ENCODE data around the gene CUL9. TPM values are rescaled to one million over a fixed set of nuclear protein-coding genes. Genes with fewer than 3 reads are reported as not detected.

The CUL9 gene
- total and polyA plus RNA-seq, 4 donors = 6.5 to 21.8 (median 7.5) TPM

GRCh38 chr6:43231735-43232450 lies 49.9 kb downstream of the CUL9 start:
- Histone ChIP-seq H3K9me3 (ENCODE audit: control insufficient read depth in 4 of 4, low read length in 3 of 4) (no peaks in the 10 kb centered on the region), H3K27me3 (ENCODE audit: control insufficient read depth in 4 of 4, insufficient read depth in 4 of 4, low read length in 3 of 4) (no peaks in the 10 kb centered on the region), H3K27ac (ENCODE audit: low read depth in 1 of 2, low read length in 2 of 2) (no peak overlapping the region), H3K9ac (ENCODE audit: low read depth in 1 of 2, low read length in 2 of 2) (no peak overlapping the region), H3K4me1 (ENCODE audit: control insufficient read depth in 4 of 4, insufficient read depth in 4 of 4, low read length in 3 of 4) (peaks cover 0 to 13% (median 3%) of the 10 kb centered on the region in 4 donors), H3K4me3 (ENCODE audit: low read depth in 1 of 3, low read length in 3 of 3) (no peak overlapping the region), H3K36me3 (ENCODE audit: control insufficient read depth in 4 of 4, insufficient read depth in 3 of 4, low read depth in 1 of 4, low read length in 3 of 4) (no peaks in the 10 kb centered on the region)
- TF ChIP-seq HNF4G (IDR thresholded peaks at IDR 0.05) (no peak), EGR1 (IDR thresholded peaks at IDR 0.05; ENCODE audit: low read depth in 2 of 2) (no peak), RAD21 (IDR thresholded peaks at IDR 0.05) (no peak), HNF4A (conservative IDR thresholded peaks at IDR 0.05) (no peak), REST (IDR thresholded peaks at IDR 0.05) (no peak), ZBTB33 (IDR thresholded peaks at IDR 0.05) (no peak), GABPA (IDR thresholded peaks at IDR 0.05 in 1 of 2, conservative IDR thresholded peaks at IDR 0.05 in 1 of 2) (no peak), FOXA2 (IDR thresholded peaks at IDR 0.05) (no peak), JUND (IDR thresholded peaks at IDR 0.05) (no peak), RXRA (IDR thresholded peaks at IDR 0.05) (no peak), CTCF (IDR thresholded peaks at IDR 0.05; ENCODE audit: low read depth, low read length, missing input control) (no peak), SP1 (IDR thresholded peaks at IDR 0.05) (no peak), NR2F2 (IDR thresholded peaks at IDR 0.05) (no peak), TAF1 (conservative IDR thresholded peaks at IDR 0.05) (no peak), YY1 (IDR thresholded peaks at IDR 0.05) (no peak), FOXA1 (IDR thresholded peaks at IDR 0.05) (no peak)
- TF ChIP-seq, protein P1, sequence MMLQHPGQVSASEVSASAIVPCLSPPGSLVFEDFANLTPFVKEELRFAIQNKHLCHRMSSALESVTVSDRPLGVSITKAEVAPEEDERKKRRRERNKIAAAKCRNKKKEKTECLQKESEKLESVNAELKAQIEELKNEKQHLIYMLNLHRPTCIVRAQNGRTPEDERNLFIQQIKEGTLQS (IDR thresholded peaks at IDR 0.05) = no peak
- TF ChIP-seq, protein P2, sequence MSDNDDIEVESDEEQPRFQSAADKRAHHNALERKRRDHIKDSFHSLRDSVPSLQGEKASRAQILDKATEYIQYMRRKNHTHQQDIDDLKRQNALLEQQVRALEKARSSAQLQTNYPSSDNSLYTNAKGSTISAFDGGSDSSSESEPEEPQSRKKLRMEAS (IDR thresholded peaks at IDR 0.05) = no peak
- DNase-seq (ENCODE audit: low spot score) = no peak
- 64% methylated on average over 3 of the region's 3 CpGs for WGBS
